Stomach (tissue), 4 donors: ENCODE results near the gene PPP1R37.

Source experiments
- EP300 ChIP-seq: sonication (generic); formaldehyde crosslinking; IDR thresholded peaks from one replicate; pipeline ENCODE4 v1.6.1; 2017; ENCODE audit warnings: antibody characterized with exemption
- POLR2A ChIP-seq, 4 donors: fragments of 450-650 bp; IDR thresholded peaks; one replicate each; pipeline ENCODE4 v1.6.1; 2016; ENCODE audit warnings: antibody characterized with exemption in 4 of 4, control low read depth in 2 of 4, mild to moderate bottlenecking in 1 of 4, moderate library complexity in 1 of 4
- POLR2AphosphoS5 ChIP-seq, 3 donors: sonication (generic); formaldehyde crosslinking; IDR thresholded peaks; one replicate each; pipeline ENCODE4 v1.6.1; 2016; ENCODE audit warnings: antibody characterized with exemption in 3 of 3
- TF ChIP-seq, protein P1 (sequence below), 7 experiments: fragments of 450-650 bp in 4 of 7; fragments of 200-600 bp in 3 of 7; sonication (generic) in 3 of 7; IDR thresholded peaks; one replicate each; pipeline ENCODE4 v1.5.1; 2016 to 2019; ENCODE audit warnings: antibody characterized with exemption in 7 of 7, control low read depth in 2 of 7, mild to moderate bottlenecking in 1 of 7

DNA sequence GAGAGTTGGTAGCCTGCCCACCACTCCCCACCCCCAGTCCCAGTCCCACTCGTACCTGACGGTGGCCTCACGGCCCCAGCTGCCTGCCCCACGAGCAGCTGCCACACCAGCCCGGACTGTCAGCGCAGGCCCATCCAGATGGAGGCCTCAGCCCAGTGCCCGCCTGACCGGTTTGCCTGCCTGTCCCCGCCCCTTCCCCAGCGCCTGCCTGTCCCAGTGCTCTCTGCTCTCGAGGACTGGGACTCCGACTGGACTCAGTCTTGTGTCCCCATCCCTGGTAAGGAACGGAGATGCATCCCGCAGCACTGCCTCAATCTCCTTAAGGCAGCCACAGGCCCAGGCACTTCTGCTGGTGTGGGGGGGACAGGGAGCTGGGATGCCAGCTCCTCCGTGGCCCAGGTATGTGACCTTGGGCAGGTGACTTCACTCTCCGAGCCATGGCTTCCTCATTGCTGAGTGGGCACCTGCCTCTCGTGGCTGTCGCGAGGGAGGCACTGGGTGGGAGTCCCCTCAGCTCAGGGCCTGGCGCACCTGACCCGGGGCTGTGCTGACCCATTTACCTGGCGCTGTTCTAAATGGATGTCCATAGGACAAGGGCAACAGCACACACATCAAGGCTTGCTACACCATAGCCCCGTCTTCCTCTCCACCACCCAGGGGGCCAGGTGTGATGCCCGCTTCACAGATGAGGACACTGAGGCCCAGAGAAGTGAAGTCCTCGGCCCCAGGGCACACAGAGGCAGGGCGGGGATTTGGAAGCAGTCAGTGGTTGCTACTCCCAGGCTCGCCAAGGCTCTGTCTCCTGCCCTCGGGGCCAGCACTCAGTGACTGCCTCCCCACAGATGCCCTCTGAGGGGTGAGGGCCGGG is 68.1 kb downstream of the PPP1R37 start, which contains the start of gene NKPD1:
- TF ChIP-seq, protein P1, sequence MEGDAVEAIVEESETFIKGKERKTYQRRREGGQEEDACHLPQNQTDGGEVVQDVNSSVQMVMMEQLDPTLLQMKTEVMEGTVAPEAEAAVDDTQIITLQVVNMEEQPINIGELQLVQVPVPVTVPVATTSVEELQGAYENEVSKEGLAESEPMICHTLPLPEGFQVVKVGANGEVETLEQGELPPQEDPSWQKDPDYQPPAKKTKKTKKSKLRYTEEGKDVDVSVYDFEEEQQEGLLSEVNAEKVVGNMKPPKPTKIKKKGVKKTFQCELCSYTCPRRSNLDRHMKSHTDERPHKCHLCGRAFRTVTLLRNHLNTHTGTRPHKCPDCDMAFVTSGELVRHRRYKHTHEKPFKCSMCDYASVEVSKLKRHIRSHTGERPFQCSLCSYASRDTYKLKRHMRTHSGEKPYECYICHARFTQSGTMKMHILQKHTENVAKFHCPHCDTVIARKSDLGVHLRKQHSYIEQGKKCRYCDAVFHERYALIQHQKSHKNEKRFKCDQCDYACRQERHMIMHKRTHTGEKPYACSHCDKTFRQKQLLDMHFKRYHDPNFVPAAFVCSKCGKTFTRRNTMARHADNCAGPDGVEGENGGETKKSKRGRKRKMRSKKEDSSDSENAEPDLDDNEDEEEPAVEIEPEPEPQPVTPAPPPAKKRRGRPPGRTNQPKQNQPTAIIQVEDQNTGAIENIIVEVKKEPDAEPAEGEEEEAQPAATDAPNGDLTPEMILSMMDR (IDR thresholded peaks at IDR 0.05) = no peak
- TF ChIP-seq POLR2A (IDR thresholded peaks at IDR 0.05) (no peak), EP300 (no peak), POLR2AphosphoS5 (IDR thresholded peaks at IDR 0.05) (no peak)
